Right lobe of liver (tissue), 6 donors: Measurements from ENCODE around the gene BMP7. TPM values are rescaled to one million over a fixed set of nuclear protein-coding genes. Genes with fewer than 3 reads are reported as not detected.
"Not testable (repeated sequence)": the region's sequence is repeated elsewhere in the genome, so short reads cannot be mapped to it uniquely, and the experiment has no call there.

Source experiments
- ATAC-seq, 4 donors: fragments of 200-7000 bp; cut with Tn5 transposase; one replicate each; pipeline ENCODE4 v1.9.1; 2020; ENCODE audit warnings: mild to moderate bottlenecking in 4 of 4, moderate library complexity in 4 of 4
- DNase-seq, 3 donors: peaks; one replicate each; pipeline ENCODE4 v3.0.0-alpha.2; 2020
- H3K27ac ChIP-seq, 3 donors: fragments of 200-600 bp; one replicate each; pipeline ENCODE4 v1.8.0; 2022
- H3K27me3 ChIP-seq, 2 donors: fragments of 200-600 bp; one replicate each; pipeline ENCODE4 v1.8.0; 2022
- H3K36me3 ChIP-seq, 4 donors: fragments of 200-600 bp; sonication (generic) in 1 of 4; one replicate each; pipeline versions ENCODE4 v1.5.1 to v1.8.0; 2017 to 2022; ENCODE audit warnings: control low read depth in 1 of 4
- H3K4me1 ChIP-seq, 4 donors: fragments of 200-600 bp; sonication (generic) in 1 of 4; one replicate each; pipeline versions ENCODE4 v1.5.1 to v1.8.0; 2017 to 2022; ENCODE audit warnings: control low read depth in 1 of 4
- H3K4me3 ChIP-seq, 3 donors: fragments of 200-600 bp; one replicate each; pipeline ENCODE4 v1.8.0; 2022
- H3K9me3 ChIP-seq, 4 donors: fragments of 200-600 bp; sonication (generic) in 1 of 4; one replicate each; pipeline versions ENCODE4 v1.5.1 to v1.8.0; 2017 to 2022; ENCODE audit warnings: control low read depth in 1 of 4
- POLR2A ChIP-seq: fragments of 450-650 bp; IDR thresholded peaks from one replicate; pipeline ENCODE4 v1.6.1; 2017; ENCODE audit warnings: antibody characterized with exemption, mild to moderate bottlenecking
- WGBS: methylation state at CpG from one replicate; pipeline ENCODE4 v1.1.6; 2018; ENCODE audit warnings: low coverage, low lambda C conversion rate; ENCODE audit not compliant: insufficient coverage; ENCODE audit errors: missing lambda C conversion rate; 5-methylcytosine and 5-hydroxymethylcytosine counted together
- intact Hi-C, 2 donors: fragments of 100-400 bp; cut with DNase I; formaldehyde crosslinking; loops; one replicate each; pipeline versions ENCODE4 v1.11.2 to v1.14.1; 2022
- total RNA-seq, 6 experiments: library from RNA; depleted of rRNA in 2 of 6; stranded (reverse); fragments of >200 nt in 2 of 6; fragmentation: NEBNext Ultra II Directional in 3 of 6; extraction: Animal tissue kit (Norgen Biotek cat#: 25700) in 3 of 6; gene quantifications; one replicate each; pipeline versions ENCODE4 v1.1.0 to v1.2.4, GENCODE V29; 2016 to 2023
- TF ChIP-seq, protein P1 (sequence below), 4 donors: fragments of 200-600 bp in 3 of 4; fragments of 450-650 bp in 1 of 4; IDR thresholded peaks; one replicate each; pipeline versions ENCODE4 v1.5.1 to v1.8.0; 2016 to 2022; ENCODE audit warnings: antibody characterized with exemption in 4 of 4, mild to moderate bottlenecking in 2 of 4
- donor health status: DM: no; HTN: yes; CAD: no.
- donor health status: DM: no; HTN: no; CAD: no.
- donor health status: DM: no; HTN: no; CAD: no.
- donor health status: DM: no; HTN: yes; CAD: no.
- donor health status: DM: no; HTN: yes; CAD: no.

BMP7 gene
- total RNA-seq, 6 experiments from 2014 or later = not detected

DNA sequence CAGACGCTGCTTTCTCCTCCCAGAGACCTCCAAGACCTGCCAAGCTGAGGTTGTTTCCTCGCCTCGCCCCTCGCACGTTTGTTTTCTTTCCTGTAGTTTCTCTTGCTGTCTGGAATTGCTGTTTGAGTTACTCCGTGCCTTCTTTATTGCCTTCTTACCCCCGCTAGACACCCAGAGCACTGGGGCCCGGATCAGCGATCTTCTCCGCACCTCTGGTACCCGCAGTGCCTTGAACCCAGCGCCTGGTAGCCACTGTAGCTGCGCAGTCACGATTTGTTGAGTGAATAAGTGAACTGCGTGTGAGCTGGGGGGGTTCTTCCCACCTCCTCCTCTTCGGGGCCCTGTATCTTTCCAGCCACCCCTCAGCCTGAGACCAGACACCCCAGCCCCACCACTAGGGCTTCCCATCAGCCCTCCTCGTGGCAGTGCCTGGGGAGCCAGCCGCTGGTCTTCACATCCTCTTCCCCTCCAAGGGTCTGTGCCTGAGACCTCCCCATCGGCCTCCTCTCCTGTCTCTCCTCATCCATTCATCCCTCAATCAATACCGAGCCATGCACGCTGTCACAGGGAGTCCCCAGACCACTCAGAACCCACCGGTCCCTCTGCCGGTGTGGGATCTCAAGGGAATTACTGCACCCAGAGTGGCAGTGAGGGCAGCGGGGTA, 849 bp upstream of the BMP7 start:
- WGBS = 20% methylated on average over 22 of the region's 24 CpGs
- Histone ChIP-seq H3K4me3 (no peak overlapping the region), H3K27ac (no peak overlapping the region), H3K36me3 (no peaks in the 10 kb centered on the region), H3K9me3 (no peaks in the 10 kb centered on the region), H3K4me1 (peaks cover 0 to 10% (median 0%) of the 10 kb centered on the region in 4 donors), H3K27me3 (peaks cover 17 to 19% of the 10 kb centered on the region in 2 donors)
- no peak for TF ChIP-seq POLR2A
- TF ChIP-seq, protein P1, sequence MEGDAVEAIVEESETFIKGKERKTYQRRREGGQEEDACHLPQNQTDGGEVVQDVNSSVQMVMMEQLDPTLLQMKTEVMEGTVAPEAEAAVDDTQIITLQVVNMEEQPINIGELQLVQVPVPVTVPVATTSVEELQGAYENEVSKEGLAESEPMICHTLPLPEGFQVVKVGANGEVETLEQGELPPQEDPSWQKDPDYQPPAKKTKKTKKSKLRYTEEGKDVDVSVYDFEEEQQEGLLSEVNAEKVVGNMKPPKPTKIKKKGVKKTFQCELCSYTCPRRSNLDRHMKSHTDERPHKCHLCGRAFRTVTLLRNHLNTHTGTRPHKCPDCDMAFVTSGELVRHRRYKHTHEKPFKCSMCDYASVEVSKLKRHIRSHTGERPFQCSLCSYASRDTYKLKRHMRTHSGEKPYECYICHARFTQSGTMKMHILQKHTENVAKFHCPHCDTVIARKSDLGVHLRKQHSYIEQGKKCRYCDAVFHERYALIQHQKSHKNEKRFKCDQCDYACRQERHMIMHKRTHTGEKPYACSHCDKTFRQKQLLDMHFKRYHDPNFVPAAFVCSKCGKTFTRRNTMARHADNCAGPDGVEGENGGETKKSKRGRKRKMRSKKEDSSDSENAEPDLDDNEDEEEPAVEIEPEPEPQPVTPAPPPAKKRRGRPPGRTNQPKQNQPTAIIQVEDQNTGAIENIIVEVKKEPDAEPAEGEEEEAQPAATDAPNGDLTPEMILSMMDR (IDR thresholded peaks at IDR 0.05) = no peak
- DNase-seq = no peak
- ATAC-seq = no peak
- intact Hi-C loops = no loop called here

DNA sequence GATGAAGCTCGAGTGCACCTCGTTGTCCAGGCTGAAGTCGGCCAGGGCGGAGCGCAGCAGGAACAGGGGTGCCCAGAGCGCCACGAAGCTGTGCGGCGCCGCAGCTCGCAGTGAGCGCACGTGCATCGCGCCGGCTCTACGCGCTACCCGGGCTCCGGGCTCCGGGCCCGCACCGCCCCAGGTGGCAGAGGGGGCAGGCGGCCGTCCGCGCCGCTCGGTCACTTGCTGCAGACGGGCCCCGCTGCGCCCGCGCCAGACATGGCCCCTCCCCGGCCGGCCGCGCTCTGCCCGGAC, 497 bp downstream of the BMP7 start:
- peaks cover 17 to 19% of the 10 kb centered on the region in 2 donors for H3K27me3 ChIP-seq
- no peak overlapping the region for H3K27ac ChIP-seq
- TF ChIP-seq, protein P1 (IDR thresholded peaks at IDR 0.05) = no peak
- no CpG with 5 or more reads among the region's 39 CpGs for WGBS
- intact Hi-C loops = no loop called here
- H3K9me3 ChIP-seq = no peaks in the 10 kb centered on the region
- H3K4me1 ChIP-seq = peaks cover 0 to 10% (median 0%) of the 10 kb centered on the region in 4 donors
- ATAC-seq (no peak), DNase-seq (no peak)
- no peak overlapping the region for H3K4me3 ChIP-seq
- H3K36me3 ChIP-seq = no peaks in the 10 kb centered on the region

- Histone ChIP-seq H3K27me3 (peaks cover 17 to 19% of the 10 kb centered on the region in 2 donors), H3K4me1 (peaks cover 0 to 10% (median 0%) of the 10 kb centered on the region in 4 donors), H3K9me3 (no peaks in the 10 kb centered on the region), H3K4me3 (no peak overlapping the region), H3K27ac (no peak overlapping the region), H3K36me3 (no peaks in the 10 kb centered on the region)
- WGBS = no CpG with 5 or more reads among the region's 53 CpGs
- intact Hi-C loops = no loop called here
- DNase-seq (no peak), ATAC-seq (peak in 1 of 4 donors; percentile 4)
- no peak for TF ChIP-seq POLR2A
- TF ChIP-seq, protein P1 (IDR thresholded peaks at IDR 0.05) = no peak
These were observed 975 bp downstream of the BMP7 start for GRCh38 chr20:57265336-57265996.

GRCh38 chr20:57264908-57265335, 1.5 kb downstream of the BMP7 start:
- ATAC-seq, H3K27ac ChIP-seq, DNase-seq, H3K36me3 ChIP-seq, intact Hi-C loops, H3K9me3 ChIP-seq, H3K4me3 ChIP-seq: not testable (repeated sequence)
- WGBS = 12% methylated on average over 16 of the region's 29 CpGs
- Histone ChIP-seq H3K4me1 (peaks cover 0 to 10% (median 0%) of the 10 kb centered on the region in 4 donors), H3K27me3 (peaks cover 17 to 19% of the 10 kb centered on the region in 2 donors)
